ENCODE measurements around the gene UBAC2. TPM values are rescaled to one million over a fixed set of nuclear protein-coding genes. Genes with fewer than 3 reads are reported as not detected.

Gene UBAC2
- total and polyA plus RNA-seq, 2 of the 8 experiments (the other 6 are each of a cell fraction or from before 2014, with no cell fraction given): 75.9 to 76.9 TPM

DNA sequence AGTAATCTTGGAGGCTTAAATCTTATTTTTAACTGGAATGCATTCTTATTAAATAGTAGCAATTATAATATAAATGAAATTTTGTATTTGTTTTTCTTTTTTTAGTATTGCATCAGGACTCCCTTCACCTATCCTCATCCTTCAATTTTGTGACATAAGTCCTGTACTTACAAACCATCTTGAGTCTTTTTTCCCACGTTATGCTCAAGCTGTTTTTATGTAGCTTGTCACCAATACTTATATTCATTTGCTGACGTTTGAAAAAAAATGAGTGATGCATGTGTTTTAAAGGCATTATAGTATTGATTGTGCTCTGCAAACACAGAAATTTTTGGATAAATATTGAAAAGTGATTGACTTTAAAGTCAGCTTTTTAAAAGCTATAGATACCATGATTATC is 56.6 kb downstream of the UBAC2 start:
- Histone ChIP-seq H3K27ac (ENCODE audit: low read depth, low read length) (no peak overlapping the region), H2AFZ (ENCODE audit: low read length) (no peak overlapping the region), H4K91ac (replicated peaks; ENCODE audit: insufficient read length, low read length) (no peak overlapping the region), H3K4me1 (replicated peaks in 1 of 4; ENCODE audit: control insufficient read depth in 3 of 4, insufficient read depth in 4 of 4, low read length in 3 of 4) (no peaks in the 10 kb centered on the region), H3K9ac (replicated peaks in 1 of 4; ENCODE audit: extremely low read depth in 1 of 4, low read depth in 3 of 4, low read length in 3 of 4) (no peak overlapping the region), H4K20me1 (replicated peaks in 1 of 2; ENCODE audit: control insufficient read depth in 1 of 2, insufficient read depth in 2 of 2, low read length in 2 of 2) (peaks cover 0 to 2% of the 10 kb centered on the region in 2 experiments), H3K23ac (ENCODE audit: insufficient read length) (no peak overlapping the region), H3K36me3 (ENCODE audit: control insufficient read depth in 2 of 4, insufficient read depth in 4 of 4, low read length in 3 of 4) (peaks cover 0 to 4% (median 1%) of the 10 kb centered on the region in 4 experiments; a peak in 1 of 8 replicates), H3K27me3 (replicated peaks in 1 of 4; ENCODE audit: control insufficient read depth in 3 of 4, extremely low read depth in 1 of 4, insufficient read depth in 3 of 4, low read length in 3 of 4) (no peaks in the 10 kb centered on the region), H4K5ac (ENCODE audit: insufficient read length, low read depth, low read length) (no peak overlapping the region), H2BK15ac (ENCODE audit: low read length) (no peak overlapping the region), H2BK12ac (ENCODE audit: low read depth, low read length) (no peak overlapping the region), H3K4ac (replicated peaks; ENCODE audit: insufficient read length, low read depth, low read length) (no peak overlapping the region), H3K4me2 (ENCODE audit: insufficient read depth in 1 of 2, low read depth in 2 of 2, low read length in 2 of 2) (no peak overlapping the region), H2BK120ac (replicated peaks; ENCODE audit: low read depth, low read length) (no peak overlapping the region), H3K4me3 (ENCODE audit: extremely low read depth in 1 of 4, insufficient read depth in 2 of 4, low read depth in 3 of 4, low read length in 4 of 4) (no peak overlapping the region), H2BK20ac (ENCODE audit: low read length) (no peak overlapping the region), H3K23me2 (ENCODE audit: low read depth, low read length) (no peaks in the 10 kb centered on the region), H3K9me3 (ENCODE audit: insufficient read depth in 2 of 2, low read depth in 1 of 2, low read length in 1 of 2) (no peaks in the 10 kb centered on the region), H3K79me2 (ENCODE audit: control insufficient read depth in 1 of 2, insufficient read depth in 2 of 2, low read length in 2 of 2) (no peaks in the 10 kb centered on the region; a peak in 1 of 4 replicates), H2AK5ac (ENCODE audit: low read depth, low read length) (no peak overlapping the region), H3K56ac (replicated peaks; ENCODE audit: insufficient read length, low read depth, low read length) (no peak overlapping the region), H3K14ac (ENCODE audit: insufficient read length) (no peak overlapping the region), H4K8ac (ENCODE audit: extremely low read depth, insufficient read depth, low read length) (no peak overlapping the region), H2BK5ac (ENCODE audit: low read depth, low read length) (no peak overlapping the region), H3K18ac (ENCODE audit: extremely low read depth, low read length) (no peak overlapping the region), H3K79me1 (ENCODE audit: low read depth, low read length) (no peaks in the 10 kb centered on the region)
- DNase-seq (ENCODE audit: low read depth in 1 of 2, low spot score in 2 of 2) (no peak), FAIRE-seq (no peak)
- WGBS, 2 experiments (ENCODE audit: extremely low coverage in 1 of 2, insufficient coverage in 1 of 2, insufficient read length in 1 of 2, insufficient replicate concordance in 2 of 2, low coverage in 1 of 2, low lambda C conversion rate in 2 of 2, missing lambda C conversion rate in 1 of 2): 86% methylated on average over 2 of the region's 2 CpGs; no CpG with 5 or more reads in 1 of the 2 experiments
- ChIA-PET POLR2A (ENCODE audit: partially characterized antibody) (no interaction called here), CTCF (ENCODE audit: partially characterized antibody) (interaction anchor here (0.8 to 4.7 kb wide), 6 partner anchors 8 to 130 kb away, joined by 3 to 34 read pairs (median 4); no protein-coding TSS in a partner anchor)
- no peak for TF ChIP-seq YY1 (IDR thresholded peaks at IDR 0.05; ENCODE audit: low read depth, low read length)
- TF ChIP-seq KDM4A (IDR thresholded peaks at IDR 0.05; ENCODE audit: low read depth, low read length, severe bottlenecking): no peak
- TF ChIP-seq, protein P1, sequence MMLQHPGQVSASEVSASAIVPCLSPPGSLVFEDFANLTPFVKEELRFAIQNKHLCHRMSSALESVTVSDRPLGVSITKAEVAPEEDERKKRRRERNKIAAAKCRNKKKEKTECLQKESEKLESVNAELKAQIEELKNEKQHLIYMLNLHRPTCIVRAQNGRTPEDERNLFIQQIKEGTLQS (IDR thresholded peaks at IDR 0.05; ENCODE audit: insufficient read depth, low read depth, low read length): no peak
- TF ChIP-seq CEBPB (IDR thresholded peaks at IDR 0.05; ENCODE audit: low read depth, low read length): no peak
- TF ChIP-seq RFX5 (IDR thresholded peaks at IDR 0.05; ENCODE audit: borderline replicate concordance, low read depth, low read length): no peak
- TF ChIP-seq CHD2 (IDR thresholded peaks at IDR 0.05; ENCODE audit: low read length): no peak
- TF ChIP-seq, protein P2, sequence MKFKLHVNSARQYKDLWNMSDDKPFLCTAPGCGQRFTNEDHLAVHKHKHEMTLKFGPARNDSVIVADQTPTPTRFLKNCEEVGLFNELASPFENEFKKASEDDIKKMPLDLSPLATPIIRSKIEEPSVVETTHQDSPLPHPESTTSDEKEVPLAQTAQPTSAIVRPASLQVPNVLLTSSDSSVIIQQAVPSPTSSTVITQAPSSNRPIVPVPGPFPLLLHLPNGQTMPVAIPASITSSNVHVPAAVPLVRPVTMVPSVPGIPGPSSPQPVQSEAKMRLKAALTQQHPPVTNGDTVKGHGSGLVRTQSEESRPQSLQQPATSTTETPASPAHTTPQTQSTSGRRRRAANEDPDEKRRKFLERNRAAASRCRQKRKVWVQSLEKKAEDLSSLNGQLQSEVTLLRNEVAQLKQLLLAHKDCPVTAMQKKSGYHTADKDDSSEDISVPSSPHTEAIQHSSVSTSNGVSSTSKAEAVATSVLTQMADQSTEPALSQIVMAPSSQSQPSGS (IDR thresholded peaks at IDR 0.05; ENCODE audit: low read length): no peak
- TF ChIP-seq RNF2 (IDR thresholded peaks at IDR 0.05; ENCODE audit: borderline replicate concordance, low read depth, low read length, missing control alignments, poor library complexity, severe bottlenecking): no peak
- no peak for TF ChIP-seq CREB1 (IDR thresholded peaks at IDR 0.05)
- TF ChIP-seq HDAC6 (IDR thresholded peaks at IDR 0.05; ENCODE audit: low read depth, low read length): no peak
- TF ChIP-seq JUN (IDR thresholded peaks at IDR 0.05; ENCODE audit: low read depth, low read length): no peak
- TF ChIP-seq SAP30 (IDR thresholded peaks at IDR 0.05; ENCODE audit: insufficient read depth, insufficient replicate concordance, low read length): no peak
